ENCODE data around the gene NUDT1. TPM values are rescaled to one million over a fixed set of nuclear protein-coding genes. Genes with fewer than 3 reads are reported as not detected.

The NUDT1 gene
- total RNA-seq, 1 experiment from 2014 or later = 100 TPM

DNA sequence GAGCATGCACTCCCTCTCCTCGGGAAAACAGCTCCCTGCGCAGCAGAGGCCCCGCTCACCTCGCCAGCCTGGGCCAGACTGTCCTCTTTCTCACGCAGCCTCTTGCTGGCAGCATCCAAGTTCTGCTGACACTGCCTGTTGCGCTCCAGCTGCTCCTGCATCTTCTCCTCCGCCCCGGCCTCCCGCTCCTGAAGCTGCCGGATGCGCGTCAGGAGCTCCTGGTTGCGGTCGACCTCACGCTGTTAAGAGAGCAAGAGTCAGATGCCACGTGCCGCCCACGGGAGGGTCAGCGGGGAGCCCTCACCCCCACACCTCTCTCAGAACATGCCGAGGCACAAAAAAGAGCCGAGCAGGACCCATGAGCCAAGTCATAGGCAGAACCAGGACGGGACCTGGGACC is 19.5 kb upstream of the NUDT1 start:
- no peak overlapping the region for H3K4me3 Mint-ChIP-seq
- ATAC-seq (no peak), DNase-seq (ENCODE audit: low spot score) (no peak)
- no peaks in the 10 kb centered on the region for H3K4me1 Mint-ChIP-seq
- H3K27me3 Mint-ChIP-seq (ENCODE audit: low read depth) = no peaks in the 10 kb centered on the region
- H3K27ac Mint-ChIP-seq = 0 out of 2 replicates have a peak overlapping the region, but pooled peaks have one; percentile 32
- ChIA-PET POLR2A (no interaction called here), CTCF (no interaction called here)
- TF ChIP-seq OVOL2 (CRISPR knock-in tag; IDR thresholded peaks at IDR 0.05; ENCODE audit: borderline replicate concordance) = no peak
- no peak for TF ChIP-seq ELF4 (CRISPR knock-in tag; IDR thresholded peaks at IDR 0.05; ENCODE audit: low read depth)
- TF ChIP-seq, protein P1, sequence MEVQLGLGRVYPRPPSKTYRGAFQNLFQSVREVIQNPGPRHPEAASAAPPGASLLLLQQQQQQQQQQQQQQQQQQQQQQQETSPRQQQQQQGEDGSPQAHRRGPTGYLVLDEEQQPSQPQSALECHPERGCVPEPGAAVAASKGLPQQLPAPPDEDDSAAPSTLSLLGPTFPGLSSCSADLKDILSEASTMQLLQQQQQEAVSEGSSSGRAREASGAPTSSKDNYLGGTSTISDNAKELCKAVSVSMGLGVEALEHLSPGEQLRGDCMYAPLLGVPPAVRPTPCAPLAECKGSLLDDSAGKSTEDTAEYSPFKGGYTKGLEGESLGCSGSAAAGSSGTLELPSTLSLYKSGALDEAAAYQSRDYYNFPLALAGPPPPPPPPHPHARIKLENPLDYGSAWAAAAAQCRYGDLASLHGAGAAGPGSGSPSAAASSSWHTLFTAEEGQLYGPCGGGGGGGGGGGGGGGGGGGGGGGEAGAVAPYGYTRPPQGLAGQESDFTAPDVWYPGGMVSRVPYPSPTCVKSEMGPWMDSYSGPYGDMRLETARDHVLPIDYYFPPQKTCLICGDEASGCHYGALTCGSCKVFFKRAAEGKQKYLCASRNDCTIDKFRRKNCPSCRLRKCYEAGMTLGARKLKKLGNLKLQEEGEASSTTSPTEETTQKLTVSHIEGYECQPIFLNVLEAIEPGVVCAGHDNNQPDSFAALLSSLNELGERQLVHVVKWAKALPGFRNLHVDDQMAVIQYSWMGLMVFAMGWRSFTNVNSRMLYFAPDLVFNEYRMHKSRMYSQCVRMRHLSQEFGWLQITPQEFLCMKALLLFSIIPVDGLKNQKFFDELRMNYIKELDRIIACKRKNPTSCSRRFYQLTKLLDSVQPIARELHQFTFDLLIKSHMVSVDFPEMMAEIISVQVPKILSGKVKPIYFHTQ (CRISPR knock-in tag; IDR thresholded peaks at IDR 0.05) = no peak
- TF ChIP-seq RORB (CRISPR knock-in tag; IDR thresholded peaks at IDR 0.05) = no peak
- no peak for TF ChIP-seq NR3C1 (CRISPR knock-in tag; conservative IDR thresholded peaks at IDR 0.05; ENCODE audit: low read depth)
- H3K36me3 Mint-ChIP-seq = peaks cover 60% of the 10 kb centered on the region
- no peaks in the 10 kb centered on the region for H3K9me3 Mint-ChIP-seq

DNA sequence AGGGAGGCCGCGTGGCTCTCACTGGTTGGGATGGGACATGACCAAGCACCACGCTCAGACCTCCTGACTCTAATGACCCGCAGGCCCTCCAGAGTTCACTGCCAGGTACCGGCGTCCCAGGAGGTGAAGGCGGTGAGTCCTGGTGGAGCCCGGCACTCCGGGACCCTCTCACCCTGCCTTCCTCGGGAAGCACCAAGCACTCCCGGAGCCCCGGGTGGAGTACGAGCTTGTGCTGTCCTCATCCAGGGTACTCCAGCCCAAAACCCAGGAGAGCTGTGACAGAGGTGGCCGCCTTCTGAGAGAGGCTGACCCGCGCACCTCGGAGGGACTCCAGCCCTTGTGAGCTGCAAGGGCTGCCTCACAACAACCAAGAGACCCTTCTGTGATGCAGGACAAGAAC is 18.7 kb upstream of the NUDT1 start:
- ChIA-PET POLR2A (no interaction called here), CTCF (no interaction called here)
- TF ChIP-seq TP53 (CRISPR knock-in tag; IDR thresholded peaks at IDR 0.05) = no peak
- TF ChIP-seq, protein P2, sequence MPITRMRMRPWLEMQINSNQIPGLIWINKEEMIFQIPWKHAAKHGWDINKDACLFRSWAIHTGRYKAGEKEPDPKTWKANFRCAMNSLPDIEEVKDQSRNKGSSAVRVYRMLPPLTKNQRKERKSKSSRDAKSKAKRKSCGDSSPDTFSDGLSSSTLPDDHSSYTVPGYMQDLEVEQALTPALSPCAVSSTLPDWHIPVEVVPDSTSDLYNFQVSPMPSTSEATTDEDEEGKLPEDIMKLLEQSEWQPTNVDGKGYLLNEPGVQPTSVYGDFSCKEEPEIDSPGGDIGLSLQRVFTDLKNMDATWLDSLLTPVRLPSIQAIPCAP (CRISPR knock-in tag; IDR thresholded peaks at IDR 0.05) = no peak
- TF ChIP-seq, protein P3, sequence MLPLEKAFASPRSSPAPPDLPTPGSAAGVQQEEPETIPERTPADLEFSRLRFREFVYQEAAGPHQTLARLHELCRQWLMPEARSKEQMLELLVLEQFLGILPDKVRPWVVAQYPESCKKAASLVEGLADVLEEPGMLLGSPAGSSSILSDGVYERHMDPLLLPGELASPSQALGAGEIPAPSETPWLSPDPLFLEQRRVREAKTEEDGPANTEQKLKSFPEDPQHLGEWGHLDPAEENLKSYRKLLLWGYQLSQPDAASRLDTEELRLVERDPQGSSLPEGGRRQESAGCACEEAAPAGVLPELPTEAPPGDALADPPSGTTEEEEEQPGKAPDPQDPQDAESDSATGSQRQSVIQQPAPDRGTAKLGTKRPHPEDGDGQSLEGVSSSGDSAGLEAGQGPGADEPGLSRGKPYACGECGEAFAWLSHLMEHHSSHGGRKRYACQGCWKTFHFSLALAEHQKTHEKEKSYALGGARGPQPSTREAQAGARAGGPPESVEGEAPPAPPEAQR (CRISPR knock-in tag; IDR thresholded peaks at IDR 0.05) = no peak
- TF ChIP-seq ZNF317 (CRISPR knock-in tag; IDR thresholded peaks at IDR 0.05; ENCODE audit: borderline replicate concordance, low read depth) = no peak
- TF ChIP-seq, protein P4, sequence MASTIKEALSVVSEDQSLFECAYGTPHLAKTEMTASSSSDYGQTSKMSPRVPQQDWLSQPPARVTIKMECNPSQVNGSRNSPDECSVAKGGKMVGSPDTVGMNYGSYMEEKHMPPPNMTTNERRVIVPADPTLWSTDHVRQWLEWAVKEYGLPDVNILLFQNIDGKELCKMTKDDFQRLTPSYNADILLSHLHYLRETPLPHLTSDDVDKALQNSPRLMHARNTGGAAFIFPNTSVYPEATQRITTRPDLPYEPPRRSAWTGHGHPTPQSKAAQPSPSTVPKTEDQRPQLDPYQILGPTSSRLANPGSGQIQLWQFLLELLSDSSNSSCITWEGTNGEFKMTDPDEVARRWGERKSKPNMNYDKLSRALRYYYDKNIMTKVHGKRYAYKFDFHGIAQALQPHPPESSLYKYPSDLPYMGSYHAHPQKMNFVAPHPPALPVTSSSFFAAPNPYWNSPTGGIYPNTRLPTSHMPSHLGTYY (CRISPR knock-in tag; IDR thresholded peaks at IDR 0.05) = no peak
- Mint-ChIP-seq H3K27me3 (ENCODE audit: low read depth) (no peaks in the 10 kb centered on the region), H3K4me1 (no peaks in the 10 kb centered on the region), H3K4me3 (no peak overlapping the region), H3K9me3 (no peaks in the 10 kb centered on the region), H3K27ac (no peak overlapping the region), H3K36me3 (peaks cover 59% of the 10 kb centered on the region)
- DNase-seq (ENCODE audit: low spot score) (no peak), ATAC-seq (no peak)

DNA sequence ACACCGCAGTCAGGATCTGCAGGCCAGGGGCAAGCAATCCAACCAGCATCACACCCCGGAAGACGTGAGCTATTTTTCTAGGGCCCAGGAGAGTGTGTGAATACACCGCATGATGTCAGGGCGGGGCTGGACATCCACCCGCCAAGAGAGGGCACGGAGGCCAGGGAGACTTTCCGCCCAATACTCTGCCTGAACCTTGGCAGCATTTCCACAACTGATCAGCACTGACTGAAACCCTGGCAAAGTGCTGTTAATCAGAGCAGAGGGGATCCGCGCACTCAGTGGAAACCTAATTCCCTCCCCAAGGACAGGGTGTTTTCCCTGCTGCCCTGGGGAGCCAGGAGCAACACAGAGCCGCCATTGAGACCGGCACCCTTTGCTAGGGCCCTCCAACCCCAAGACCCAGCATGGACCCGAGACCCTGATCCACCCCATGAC is 17.5 kb upstream of the NUDT1 start:
- H3K36me3 Mint-ChIP-seq = peaks cover 58% of the 10 kb centered on the region
- POLR2A ChIA-PET = no interaction called here
- no peak overlapping the region for H3K4me3 Mint-ChIP-seq
- DNase-seq (ENCODE audit: low spot score) (no peak), ATAC-seq (no peak)
- H3K4me1 Mint-ChIP-seq = no peaks in the 10 kb centered on the region
- no peak overlapping the region for H3K27ac Mint-ChIP-seq
- H3K27me3 Mint-ChIP-seq (ENCODE audit: low read depth) = no peaks in the 10 kb centered on the region
- CTCF ChIA-PET = no interaction called here
- H3K9me3 Mint-ChIP-seq = no peaks in the 10 kb centered on the region
- TF ChIP-seq ZNF232 (CRISPR knock-in tag; IDR thresholded peaks at IDR 0.05) = no peak
- TF ChIP-seq, protein P5, sequence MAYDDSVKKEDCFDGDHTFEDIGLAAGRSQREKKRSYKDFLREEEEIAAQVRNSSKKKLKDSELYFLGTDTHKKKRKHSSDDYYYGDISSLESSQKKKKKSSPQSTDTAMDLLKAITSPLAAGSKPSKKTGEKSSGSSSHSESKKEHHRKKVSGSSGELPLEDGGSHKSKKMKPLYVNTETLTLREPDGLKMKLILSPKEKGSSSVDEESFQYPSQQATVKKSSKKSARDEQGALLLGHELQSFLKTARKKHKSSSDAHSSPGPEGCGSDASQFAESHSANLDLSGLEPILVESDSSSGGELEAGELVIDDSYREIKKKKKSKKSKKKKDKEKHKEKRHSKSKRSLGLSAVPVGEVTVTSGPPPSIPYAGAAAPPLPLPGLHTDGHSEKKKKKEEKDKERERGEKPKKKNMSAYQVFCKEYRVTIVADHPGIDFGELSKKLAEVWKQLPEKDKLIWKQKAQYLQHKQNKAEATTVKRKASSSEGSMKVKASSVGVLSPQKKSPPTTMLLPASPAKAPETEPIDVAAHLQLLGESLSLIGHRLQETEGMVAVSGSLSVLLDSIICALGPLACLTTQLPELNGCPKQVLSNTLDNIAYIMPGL (CRISPR knock-in tag; IDR thresholded peaks at IDR 0.05) = no peak
- no peak for TF ChIP-seq ATF1 (CRISPR knock-in tag; IDR thresholded peaks at IDR 0.05)
- no peak for TF ChIP-seq TEAD4 (CRISPR knock-in tag; IDR thresholded peaks at IDR 0.05)
- TF ChIP-seq, protein P6, sequence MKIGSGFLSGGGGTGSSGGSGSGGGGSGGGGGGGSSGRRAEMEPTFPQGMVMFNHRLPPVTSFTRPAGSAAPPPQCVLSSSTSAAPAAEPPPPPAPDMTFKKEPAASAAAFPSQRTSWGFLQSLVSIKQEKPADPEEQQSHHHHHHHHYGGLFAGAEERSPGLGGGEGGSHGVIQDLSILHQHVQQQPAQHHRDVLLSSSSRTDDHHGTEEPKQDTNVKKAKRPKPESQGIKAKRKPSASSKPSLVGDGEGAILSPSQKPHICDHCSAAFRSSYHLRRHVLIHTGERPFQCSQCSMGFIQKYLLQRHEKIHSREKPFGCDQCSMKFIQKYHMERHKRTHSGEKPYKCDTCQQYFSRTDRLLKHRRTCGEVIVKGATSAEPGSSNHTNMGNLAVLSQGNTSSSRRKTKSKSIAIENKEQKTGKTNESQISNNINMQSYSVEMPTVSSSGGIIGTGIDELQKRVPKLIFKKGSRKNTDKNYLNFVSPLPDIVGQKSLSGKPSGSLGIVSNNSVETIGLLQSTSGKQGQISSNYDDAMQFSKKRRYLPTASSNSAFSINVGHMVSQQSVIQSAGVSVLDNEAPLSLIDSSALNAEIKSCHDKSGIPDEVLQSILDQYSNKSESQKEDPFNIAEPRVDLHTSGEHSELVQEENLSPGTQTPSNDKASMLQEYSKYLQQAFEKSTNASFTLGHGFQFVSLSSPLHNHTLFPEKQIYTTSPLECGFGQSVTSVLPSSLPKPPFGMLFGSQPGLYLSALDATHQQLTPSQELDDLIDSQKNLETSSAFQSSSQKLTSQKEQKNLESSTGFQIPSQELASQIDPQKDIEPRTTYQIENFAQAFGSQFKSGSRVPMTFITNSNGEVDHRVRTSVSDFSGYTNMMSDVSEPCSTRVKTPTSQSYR (CRISPR knock-in tag; IDR thresholded peaks at IDR 0.05) = no peak
- no peak for TF ChIP-seq ZNF423 (CRISPR knock-in tag; IDR thresholded peaks at IDR 0.05)
- TF ChIP-seq ETV6 (CRISPR knock-in tag; IDR thresholded peaks at IDR 0.05) = no peak
- TF ChIP-seq, protein P7, sequence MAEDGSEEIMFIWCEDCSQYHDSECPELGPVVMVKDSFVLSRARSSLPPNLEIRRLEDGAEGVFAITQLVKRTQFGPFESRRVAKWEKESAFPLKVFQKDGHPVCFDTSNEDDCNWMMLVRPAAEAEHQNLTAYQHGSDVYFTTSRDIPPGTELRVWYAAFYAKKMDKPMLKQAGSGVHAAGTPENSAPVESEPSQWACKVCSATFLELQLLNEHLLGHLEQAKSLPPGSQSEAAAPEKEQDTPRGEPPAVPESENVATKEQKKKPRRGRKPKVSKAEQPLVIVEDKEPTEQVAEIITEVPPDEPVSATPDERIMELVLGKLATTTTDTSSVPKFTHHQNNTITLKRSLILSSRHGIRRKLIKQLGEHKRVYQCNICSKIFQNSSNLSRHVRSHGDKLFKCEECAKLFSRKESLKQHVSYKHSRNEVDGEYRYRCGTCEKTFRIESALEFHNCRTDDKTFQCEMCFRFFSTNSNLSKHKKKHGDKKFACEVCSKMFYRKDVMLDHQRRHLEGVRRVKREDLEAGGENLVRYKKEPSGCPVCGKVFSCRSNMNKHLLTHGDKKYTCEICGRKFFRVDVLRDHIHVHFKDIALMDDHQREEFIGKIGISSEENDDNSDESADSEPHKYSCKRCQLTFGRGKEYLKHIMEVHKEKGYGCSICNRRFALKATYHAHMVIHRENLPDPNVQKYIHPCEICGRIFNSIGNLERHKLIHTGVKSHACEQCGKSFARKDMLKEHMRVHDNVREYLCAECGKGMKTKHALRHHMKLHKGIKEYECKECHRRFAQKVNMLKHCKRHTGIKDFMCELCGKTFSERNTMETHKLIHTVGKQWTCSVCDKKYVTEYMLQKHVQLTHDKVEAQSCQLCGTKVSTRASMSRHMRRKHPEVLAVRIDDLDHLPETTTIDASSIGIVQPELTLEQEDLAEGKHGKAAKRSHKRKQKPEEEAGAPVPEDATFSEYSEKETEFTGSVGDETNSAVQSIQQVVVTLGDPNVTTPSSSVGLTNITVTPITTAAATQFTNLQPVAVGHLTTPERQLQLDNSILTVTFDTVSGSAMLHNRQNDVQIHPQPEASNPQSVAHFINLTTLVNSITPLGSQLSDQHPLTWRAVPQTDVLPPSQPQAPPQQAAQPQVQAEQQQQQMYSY (CRISPR knock-in tag; IDR thresholded peaks at IDR 0.05) = no peak
